Epithelial cell of prostate (primary cell): ENCODE measurements around the gene POU3F1.
"Not testable (repeated sequence)": the region's sequence is repeated elsewhere in the genome, so short reads cannot be mapped to it uniquely, and the experiment has no call there.

Source experiments
- DNase-seq: peaks from one replicate; pipeline ENCODE4 v3.0.0-alpha.2; 2011; ENCODE audit warnings: low read depth, low spot score
- H3K27ac ChIP-seq: fragments of 450-650 bp; 2 replicates; pipeline ENCODE4 v1.5.1; 2017; ENCODE audit warnings: mild to moderate bottlenecking

The POU3F1 gene

GRCh38 chr1:38051079-38051543 lies 4.5 kb upstream of the POU3F1 start:
- no peak for DNase-seq

GRCh38 chr1:38050397-38051078 lies 3.9 kb upstream of the POU3F1 start:
- no peak overlapping the region for H3K27ac ChIP-seq

More at GRCh38 chr1:38051079-38051543, 4.5 kb upstream of the POU3F1 start:
- no peak overlapping the region for H3K27ac ChIP-seq

GRCh38 chr1:38047603-38048141 lies 1.1 kb upstream of the POU3F1 start:
- DNase-seq = no peak
- H3K27ac ChIP-seq = peak overlapping the region; percentile 17

More at GRCh38 chr1:38050397-38051078, 3.9 kb upstream of the POU3F1 start:
- no peak for DNase-seq

- peak overlapping the region; percentile 17 for H3K27ac ChIP-seq
- DNase-seq = no peak
Measured at GRCh38 chr1:38046884-38047602, 450 bp upstream of the POU3F1 start.

GRCh38 chr1:38045401-38046332 lies 926 bp downstream of the POU3F1 start:
- no peak overlapping the region for H3K27ac ChIP-seq
- DNase-seq = no peak

- H3K27ac ChIP-seq = no peak overlapping the region
- no peak for DNase-seq
Measured at GRCh38 chr1:38044221-38045215, 2.1 kb downstream of the POU3F1 start.

GRCh38 chr1:38043036-38043747 lies 3.4 kb downstream of the POU3F1 start:
- no peak overlapping the region for H3K27ac ChIP-seq
- DNase-seq = no peak

- no peak for DNase-seq
- no peak overlapping the region for H3K27ac ChIP-seq
Measured at GRCh38 chr1:38041936-38042834, 4.4 kb downstream of the POU3F1 start.

- DNase-seq = no peak
- no peak overlapping the region for H3K27ac ChIP-seq
Measured at GRCh38 chr1:38039331-38040088, 7.1 kb downstream of the POU3F1 start.

GRCh38 chr1:38038861-38039260 lies 7.7 kb downstream of the POU3F1 start:
- no peak overlapping the region for H3K27ac ChIP-seq

GRCh38 chr1:38037221-38037939 lies 9.2 kb downstream of the POU3F1 start:
- no peak overlapping the region for H3K27ac ChIP-seq
- DNase-seq = no peak

More at GRCh38 chr1:38038861-38039260, 7.7 kb downstream of the POU3F1 start:
- no peak for DNase-seq

GRCh38 chr1:38034871-38035270 lies 11.7 kb downstream of the POU3F1 start:
- no peak for DNase-seq
- no peak overlapping the region for H3K27ac ChIP-seq

- DNase-seq, H3K27ac ChIP-seq: not testable (repeated sequence)
Measured at GRCh38 chr1:38032992-38033391, 13.6 kb downstream of the POU3F1 start.

GRCh38 chr1:38031513-38031866 lies 15.1 kb downstream of the POU3F1 start:
- H3K27ac ChIP-seq = no peak overlapping the region
- DNase-seq = no peak

GRCh38 chr1:38030596-38031512 lies 15.7 kb downstream of the POU3F1 start:
- peak overlapping the region; percentile 27 for H3K27ac ChIP-seq
- DNase-seq = no peak
